D721Med (cell line): Measurements from ENCODE around the gene ECI2.

ENCODE experiments used
- DNase-seq: peaks from one replicate; pipeline ENCODE4 v3.0.0; 2011; ENCODE audit warnings: low spot score; ENCODE audit not compliant: insufficient read length
- FAIRE-seq: peaks from 2 replicates; lab custom pipeline; 2011; peaks lifted over from hg19 to GRCh38; lab: Jason Lieb, UNC
- CTCF ChIP-seq: IDR thresholded peaks from 2 replicates; pipeline ENCODE4 v1.5.1; 2012; ENCODE audit warnings: mild to moderate bottlenecking, control low read depth; ENCODE audit not compliant: insufficient read depth; ENCODE audit errors: missing control alignments

Gene ECI2

GRCh38 chr6:4172368-4172767 lies 37.0 kb upstream of the ECI2 start:
- FAIRE-seq, result no peak
- no peak for DNase-seq

GRCh38 chr6:4170297-4170696 lies 34.9 kb upstream of the ECI2 start:
- no peak for TF ChIP-seq CTCF
- no peak for DNase-seq
- FAIRE-seq, result no peak

More at GRCh38 chr6:4172368-4172767, 37.0 kb upstream of the ECI2 start:
- no peak for TF ChIP-seq CTCF

GRCh38 chr6:4169028-4169789 lies 33.8 kb upstream of the ECI2 start:
- no peak for TF ChIP-seq CTCF
- no peak for FAIRE-seq
- DNase-seq, result no peak

GRCh38 chr6:4167833-4168232 lies 32.5 kb upstream of the ECI2 start:
- no peak for TF ChIP-seq CTCF
- no peak for DNase-seq
- FAIRE-seq, result no peak

- TF ChIP-seq CTCF, result no peak
- FAIRE-seq (no peak), DNase-seq (no peak)
These were observed 31.7 kb upstream of the ECI2 start for GRCh38 chr6:4167123-4167522.

GRCh38 chr6:4164456-4164855 lies 29.1 kb upstream of the ECI2 start:
- FAIRE-seq, result no peak

More at GRCh38 chr6:4164456-4164855, 29.1 kb upstream of the ECI2 start:
- TF ChIP-seq CTCF, result no peak
- no peak for DNase-seq
